HepG2 (cell line): ENCODE results near the gene PAQR7. TPM values are rescaled to one million over a fixed set of nuclear protein-coding genes. Genes with fewer than 3 reads are reported as not detected.
A peak's percentile ranks its signal among the peaks of the same experiment; 100 is the strongest.

Experiments used
- FOXA3 ChIP-seq: IDR thresholded peaks from 2 replicates; pipeline ENCODE4 v1.6.1; 2016; ENCODE audit warnings: missing genetic modification reagents, missing compliant biosample characterization
- GABPA ChIP-seq, 2 experiments: IDR thresholded peaks; 2 replicates each; pipeline ENCODE4 v1.6.1; 2011 to 2016; ENCODE audit warnings: low read depth in 2 of 2, low read length in 1 of 2, missing biosample characterization in 1 of 2, missing genetic modification characterization in 1 of 2
- GATA4 ChIP-seq: sonication (generic); IDR thresholded peaks from 2 replicates; pipeline ENCODE4 v1.6.1; 2016; ENCODE audit warnings: antibody characterized with exemption, low read depth, borderline replicate concordance
- GATAD1 ChIP-seq: IDR thresholded peaks from 2 replicates; pipeline ENCODE4 v1.6.1; 2016; ENCODE audit warnings: missing genetic modification reagents, missing compliant biosample characterization
- NR2C2 ChIP-seq: sonication (generic); formaldehyde crosslinking; IDR thresholded peaks from 2 replicates; pipeline ENCODE4 v1.4.0; 2020; ENCODE audit warnings: missing genetic modification reagents, mild to moderate bottlenecking, moderate library complexity, borderline replicate concordance
- STAG1 ChIP-seq: sonication (generic); formaldehyde crosslinking; IDR thresholded peaks from 2 replicates; pipeline ENCODE4 v1.4.0; 2020; ENCODE audit warnings: missing genetic modification reagents
- XRCC5 ChIP-seq: fragments of 200-400 bp; formaldehyde crosslinking; optimal IDR thresholded peaks from 2 replicates; pipeline ENCODE3; 2017; ENCODE audit warnings: mild to moderate bottlenecking, low read length
- ZBTB21 ChIP-seq: sonication (generic); formaldehyde crosslinking; IDR thresholded peaks from 2 replicates; pipeline ENCODE4 v1.4.0; 2020; ENCODE audit warnings: missing genetic modification reagents
- ZKSCAN8 ChIP-seq: IDR thresholded peaks from 2 replicates; pipeline ENCODE4 v1.6.1; 2016; ENCODE audit warnings: borderline replicate concordance, missing genetic modification reagents, missing compliant biosample characterization
- ZNF354B ChIP-seq: sonication (generic); formaldehyde crosslinking; IDR thresholded peaks from 2 replicates; pipeline ENCODE4 v1.8.0; 2022; ENCODE audit warnings: mild to moderate bottlenecking, missing genetic modification reagents
- ZNF430 ChIP-seq: sonication (generic); formaldehyde crosslinking; IDR thresholded peaks from 2 replicates; pipeline ENCODE4 v1.9.0; 2021; ENCODE audit warnings: mild to moderate bottlenecking, missing genetic modification reagents
- ZNF550 ChIP-seq: sonication (generic); formaldehyde crosslinking; IDR thresholded peaks from 2 replicates; pipeline ENCODE4 v1.4.0; 2020; ENCODE audit warnings: mild to moderate bottlenecking, missing genetic modification reagents, borderline replicate concordance
- ZNF574 ChIP-seq: sonication (generic); formaldehyde crosslinking; IDR thresholded peaks from 2 replicates; pipeline ENCODE4 v1.4.0; 2020; ENCODE audit warnings: missing genetic modification reagents
- ZNF83 ChIP-seq: sonication (generic); formaldehyde crosslinking; IDR thresholded peaks from 2 replicates; pipeline ENCODE4 v1.4.0; 2020; ENCODE audit warnings: missing genetic modification reagents, mild to moderate bottlenecking, borderline replicate concordance
- ZSCAN12 ChIP-seq: sonication (generic); formaldehyde crosslinking; IDR thresholded peaks from 2 replicates; pipeline ENCODE4 v1.9.0; 2021; ENCODE audit warnings: mild to moderate bottlenecking, missing genetic modification reagents
- ZXDC ChIP-seq: sonication (generic); formaldehyde crosslinking; IDR thresholded peaks from 2 replicates; pipeline ENCODE4 v1.5.0; 2020; ENCODE audit warnings: mild to moderate bottlenecking, missing genetic modification reagents
- polyA plus RNA-seq, 8 experiments: library from polyadenylated mRNA; depleted of rRNA in 3 of 8; stranded (reverse) in 7 of 8; unstranded in 1 of 8; fragments of >200 nt; fragmentation: Illumina TruSeq in 4 of 8; extraction: Trizol in 4 of 8; gene quantifications; 2 replicates each; pipeline versions ENCODE4 v1.2.1 to v1.2.3, GENCODE V29; 2011 to 2016; ENCODE audit warnings: low read depth in 4 of 8, missing spikeins in 1 of 8, mixed read lengths in 1 of 8; ENCODE audit not compliant: insufficient read depth in 1 of 8
- total RNA-seq, 5 experiments: library from RNA; depleted of rRNA; stranded (reverse); fragments of >200 nt; fragmentation: Illumina TruSeq; extraction: Trizol; gene quantifications; 2 replicates each; pipeline ENCODE4 v1.2.3, GENCODE V29; 2016; ENCODE audit warnings: low read depth in 1 of 5
- TF ChIP-seq, protein P1 (sequence below): sonication (generic); formaldehyde crosslinking; IDR thresholded peaks from 2 replicates; pipeline ENCODE4 v1.8.0; 2022; ENCODE audit warnings: missing genetic modification reagents, mild to moderate bottlenecking, moderate library complexity, borderline replicate concordance
- TF ChIP-seq, protein P2 (sequence below): sonication (generic); formaldehyde crosslinking; conservative IDR thresholded peaks from 2 replicates; pipeline ENCODE4 v1.8.0; 2022; ENCODE audit warnings: missing genetic modification reagents

PAQR7 gene
- total and polyA plus RNA-seq, 2 of the 13 experiments (the other 11 are each of a cell fraction or from before 2014, with no cell fraction given) = 13.2 to 16.6 TPM

- peak; percentile 74; the same call in 1 of the 2 replicates for TF ChIP-seq ZXDC (CRISPR knock-in tag)
- no peak for TF ChIP-seq ZNF550 (CRISPR knock-in tag)
- TF ChIP-seq ZKSCAN8 (CRISPR knock-in tag) = no peak
- peak; percentile 28; the same call in 1 of the 2 replicates for TF ChIP-seq GATAD1 (CRISPR knock-in tag)
- TF ChIP-seq STAG1 (CRISPR knock-in tag) = 0 out of 2 replicates have a peak, but pooled peaks have one; percentile 13
- TF ChIP-seq FOXA3 (CRISPR knock-in tag) = peak; percentile 50
- TF ChIP-seq ZNF430 = peak; percentile 87
- TF ChIP-seq ZNF354B = peak; percentile 88; the same call in 1 of the 2 replicates
- TF ChIP-seq, protein P1, sequence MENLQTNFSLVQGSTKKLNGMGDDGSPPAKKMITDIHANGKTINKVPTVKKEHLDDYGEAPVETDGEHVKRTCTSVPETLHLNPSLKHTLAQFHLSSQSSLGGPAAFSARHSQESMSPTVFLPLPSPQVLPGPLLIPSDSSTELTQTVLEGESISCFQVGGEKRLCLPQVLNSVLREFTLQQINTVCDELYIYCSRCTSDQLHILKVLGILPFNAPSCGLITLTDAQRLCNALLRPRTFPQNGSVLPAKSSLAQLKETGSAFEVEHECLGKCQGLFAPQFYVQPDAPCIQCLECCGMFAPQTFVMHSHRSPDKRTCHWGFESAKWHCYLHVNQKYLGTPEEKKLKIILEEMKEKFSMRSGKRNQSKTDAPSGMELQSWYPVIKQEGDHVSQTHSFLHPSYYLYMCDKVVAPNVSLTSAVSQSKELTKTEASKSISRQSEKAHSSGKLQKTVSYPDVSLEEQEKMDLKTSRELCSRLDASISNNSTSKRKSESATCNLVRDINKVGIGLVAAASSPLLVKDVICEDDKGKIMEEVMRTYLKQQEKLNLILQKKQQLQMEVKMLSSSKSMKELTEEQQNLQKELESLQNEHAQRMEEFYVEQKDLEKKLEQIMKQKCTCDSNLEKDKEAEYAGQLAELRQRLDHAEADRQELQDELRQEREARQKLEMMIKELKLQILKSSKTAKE = peak; percentile 63; the same call in 1 of the 2 replicates
- TF ChIP-seq GABPA (IDR thresholded peaks at IDR 0.05; ENCODE audit: low read depth, low read length) = peak; percentile 56
- TF ChIP-seq GABPA (CRISPR knock-in tag; IDR thresholded peaks at IDR 0.05; ENCODE audit: low read depth) = peak; percentile 62; the same call in 1 of the 2 replicates
- TF ChIP-seq ZBTB21 (CRISPR knock-in tag) = peak; percentile 80
- TF ChIP-seq ZNF83 = no peak
- TF ChIP-seq, protein P2, sequence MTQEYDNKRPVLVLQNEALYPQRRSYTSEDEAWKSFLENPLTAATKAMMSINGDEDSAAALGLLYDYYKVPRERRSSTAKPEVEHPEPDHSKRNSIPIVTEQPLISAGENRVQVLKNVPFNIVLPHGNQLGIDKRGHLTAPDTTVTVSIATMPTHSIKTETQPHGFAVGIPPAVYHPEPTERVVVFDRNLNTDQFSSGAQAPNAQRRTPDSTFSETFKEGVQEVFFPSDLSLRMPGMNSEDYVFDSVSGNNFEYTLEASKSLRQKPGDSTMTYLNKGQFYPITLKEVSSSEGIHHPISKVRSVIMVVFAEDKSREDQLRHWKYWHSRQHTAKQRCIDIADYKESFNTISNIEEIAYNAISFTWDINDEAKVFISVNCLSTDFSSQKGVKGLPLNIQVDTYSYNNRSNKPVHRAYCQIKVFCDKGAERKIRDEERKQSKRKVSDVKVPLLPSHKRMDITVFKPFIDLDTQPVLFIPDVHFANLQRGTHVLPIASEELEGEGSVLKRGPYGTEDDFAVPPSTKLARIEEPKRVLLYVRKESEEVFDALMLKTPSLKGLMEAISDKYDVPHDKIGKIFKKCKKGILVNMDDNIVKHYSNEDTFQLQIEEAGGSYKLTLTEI (CRISPR knock-in tag) = no peak
- TF ChIP-seq ZSCAN12 (CRISPR knock-in tag) = no peak
- TF ChIP-seq GATA4 = no peak
- TF ChIP-seq ZNF574 (CRISPR knock-in tag) = peak; percentile 82
- TF ChIP-seq XRCC5 = no peak
- TF ChIP-seq NR2C2 (CRISPR knock-in tag) = peak; percentile 78; the same call in 1 of the 2 replicates
These were observed at the start of gene PAQR7 (continued) for GRCh38 chr1:25875154-25875855.
